ENCODE measurements around the gene SOX2.

SOX2 gene

GRCh38 chr3:181722766-181723425, 11.2 kb downstream of the SOX2 start:
- no peak for DNase-seq (ENCODE audit: low read depth in 2 of 2)

- no peak for DNase-seq (ENCODE audit: low read depth in 2 of 2)
Measured at GRCh38 chr3:181723625-181724191, 12.0 kb downstream of the SOX2 start.

- DNase-seq (ENCODE audit: low read depth in 2 of 2): no peak
Measured at GRCh38 chr3:181724192-181724965, 12.7 kb downstream of the SOX2 start.

GRCh38 chr3:181725131-181725731, 13.5 kb downstream of the SOX2 start:
- DNase-seq (ENCODE audit: low read depth in 2 of 2): no peak

GRCh38 chr3:181725830-181726229, 14.1 kb downstream of the SOX2 start:
- no peak for DNase-seq (ENCODE audit: low read depth in 2 of 2)

- no peak for DNase-seq (ENCODE audit: low read depth in 2 of 2)
Measured at GRCh38 chr3:181726351-181727330, 14.9 kb downstream of the SOX2 start.

GRCh38 chr3:181727341-181728032, 15.8 kb downstream of the SOX2 start:
- DNase-seq (ENCODE audit: low read depth in 2 of 2): no peak

GRCh38 chr3:181728470-181729340, 17.0 kb downstream of the SOX2 start:
- DNase-seq (ENCODE audit: low read depth in 2 of 2): no peak

- DNase-seq (ENCODE audit: low read depth in 2 of 2): no peak
Measured at GRCh38 chr3:181729341-181729869, 17.7 kb downstream of the SOX2 start.

GRCh38 chr3:181730316-181730715, 18.6 kb downstream of the SOX2 start:
- DNase-seq (ENCODE audit: low read depth in 2 of 2): no peak

- DNase-seq (ENCODE audit: low read depth in 2 of 2): no peak
Measured at GRCh38 chr3:181730934-181731333, 19.2 kb downstream of the SOX2 start.

GRCh38 chr3:181735911-181736310, 24.2 kb downstream of the SOX2 start:
- DNase-seq (ENCODE audit: low read depth in 2 of 2): no peak

- no peak for DNase-seq (ENCODE audit: low read depth in 2 of 2)
Measured at GRCh38 chr3:181738551-181738950, 26.8 kb downstream of the SOX2 start.

- DNase-seq (ENCODE audit: low read depth in 2 of 2): no peak
Measured at GRCh38 chr3:181739628-181740027, 27.9 kb downstream of the SOX2 start.

- no peak for DNase-seq (ENCODE audit: low read depth in 2 of 2)
Measured at GRCh38 chr3:181741417-181741816, 29.7 kb downstream of the SOX2 start.

GRCh38 chr3:181752202-181752671, 40.5 kb downstream of the SOX2 start:
- DNase-seq (ENCODE audit: low read depth in 2 of 2): no peak

GRCh38 chr3:181753391-181753790, 41.7 kb downstream of the SOX2 start:
- DNase-seq (ENCODE audit: low read depth in 2 of 2): no peak

- DNase-seq (ENCODE audit: low read depth in 2 of 2): no peak
Measured at GRCh38 chr3:181755959-181756358, 44.2 kb downstream of the SOX2 start.

- no peak for DNase-seq (ENCODE audit: low read depth in 2 of 2)
Measured at GRCh38 chr3:181756645-181757297, 45.0 kb downstream of the SOX2 start.

Data from stimulated activated CD4-positive, alpha-beta T cell treated with anti-CD3 and anti-CD28 coated beads, Interleukin-4, amount 100 ng/mL, for 48 hours (primary cell).